COLO668 (cell line): Measurements from ENCODE around the gene KRI1.
A peak's percentile ranks its signal among the peaks of the same experiment; 100 is the strongest.

ENCODE experiments used
- DNase-seq: peaks from one replicate; lab custom pipeline; 2025; ENCODE audit not compliant: unreplicated experiment; lab: John Stamatoyannopoulos, UW

Gene KRI1

DNA sequence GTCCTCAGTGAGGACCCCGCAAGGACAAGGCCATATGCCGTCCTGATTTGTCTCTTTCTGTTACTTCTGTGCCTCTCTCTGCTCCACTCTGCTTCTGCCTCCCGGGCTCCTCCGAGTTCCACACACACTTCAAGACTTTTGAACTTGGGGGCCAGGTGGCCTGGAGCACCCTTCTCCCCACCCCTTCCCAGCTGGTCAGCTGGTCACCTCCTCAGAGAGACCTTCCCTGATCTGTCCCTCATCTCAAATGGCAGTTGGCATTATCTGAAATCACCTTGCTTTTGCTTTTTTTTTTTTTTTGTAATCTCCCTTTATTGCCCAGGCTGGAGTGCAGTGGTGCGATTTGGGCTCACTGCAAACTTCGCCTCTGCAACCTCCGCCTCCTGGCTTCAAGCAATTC is 46.4 kb downstream of the KRI1 start:
- DNase-seq: no peak

DNA sequence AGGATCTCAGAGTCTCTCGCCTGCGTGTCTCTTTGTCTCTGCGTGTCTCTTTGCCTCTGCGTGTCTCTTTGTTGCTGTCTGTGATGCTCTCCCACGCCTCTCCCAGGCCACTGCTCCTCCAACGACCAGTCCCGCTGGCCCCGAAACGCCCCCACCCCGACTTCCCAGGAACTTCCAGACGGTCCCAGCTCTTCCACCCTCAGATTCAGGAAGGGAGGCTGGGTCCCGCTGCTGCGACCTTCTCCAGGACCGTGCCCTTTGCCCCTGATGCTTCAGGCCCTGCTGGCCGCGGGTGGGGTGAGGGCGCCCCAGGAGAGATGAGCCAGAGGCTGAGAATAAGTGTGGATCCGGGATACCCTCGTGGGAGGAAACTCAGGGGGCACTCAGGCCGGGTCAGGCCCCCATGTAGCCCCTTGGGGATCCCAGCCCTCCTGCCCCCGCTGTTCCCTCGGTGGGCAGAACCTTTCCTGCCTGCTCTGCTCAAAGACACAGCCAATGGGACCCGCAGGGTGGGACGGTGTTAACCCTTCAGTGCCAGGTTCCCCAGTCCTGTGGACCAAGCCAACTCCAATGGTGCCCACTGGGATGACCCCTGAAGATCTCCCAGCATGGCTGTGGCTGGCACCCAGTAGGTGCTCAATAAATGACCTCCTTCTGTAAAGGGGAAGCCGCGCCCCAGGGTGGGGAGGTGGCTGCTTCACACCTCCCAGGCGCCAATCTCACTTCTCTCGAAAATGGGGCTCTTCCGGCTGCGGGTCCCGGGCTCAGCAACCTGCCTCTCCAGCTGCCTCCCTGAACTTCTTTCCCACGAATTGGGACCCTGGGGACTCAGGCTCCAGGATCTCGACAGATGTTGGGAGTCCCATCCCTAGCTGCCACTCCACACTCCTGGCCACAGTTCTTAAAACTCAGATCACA is 47.1 kb downstream of the KRI1 start:
- DNase-seq: no peak

DNA sequence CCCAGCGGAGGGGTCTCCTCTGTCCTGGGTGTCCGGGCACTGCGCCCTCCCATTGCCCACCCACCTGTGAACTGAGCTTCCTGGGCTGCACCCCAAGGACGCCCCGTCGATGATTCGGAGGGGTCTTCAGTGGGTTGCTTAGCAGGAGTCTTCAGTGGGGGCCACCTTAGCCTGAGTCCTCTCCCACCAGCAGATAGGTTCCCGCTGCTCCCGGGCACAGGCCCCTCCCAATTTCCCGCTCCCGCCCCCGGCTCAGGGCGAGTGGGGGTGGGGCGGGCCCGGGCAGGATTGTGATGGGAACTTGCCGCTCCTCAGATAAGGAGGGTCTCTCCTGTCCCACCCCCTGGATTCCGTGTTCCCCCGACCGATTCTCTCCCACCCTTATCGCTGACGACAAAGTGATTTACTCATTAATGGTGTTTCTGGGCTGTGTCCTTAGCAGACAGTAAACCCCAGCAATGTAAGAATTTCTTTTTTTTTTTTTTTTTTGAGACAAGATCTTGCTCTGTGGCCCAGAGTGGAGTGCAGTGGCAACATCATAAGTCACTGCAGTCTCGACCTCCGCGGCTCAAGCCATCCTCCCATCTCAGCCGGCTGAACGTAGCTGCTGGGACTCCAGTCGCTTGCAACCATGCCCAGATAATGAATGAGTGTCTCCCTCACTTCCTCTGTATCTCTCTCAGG is 47.9 kb downstream of the KRI1 start:
- DNase-seq: no peak

DNA sequence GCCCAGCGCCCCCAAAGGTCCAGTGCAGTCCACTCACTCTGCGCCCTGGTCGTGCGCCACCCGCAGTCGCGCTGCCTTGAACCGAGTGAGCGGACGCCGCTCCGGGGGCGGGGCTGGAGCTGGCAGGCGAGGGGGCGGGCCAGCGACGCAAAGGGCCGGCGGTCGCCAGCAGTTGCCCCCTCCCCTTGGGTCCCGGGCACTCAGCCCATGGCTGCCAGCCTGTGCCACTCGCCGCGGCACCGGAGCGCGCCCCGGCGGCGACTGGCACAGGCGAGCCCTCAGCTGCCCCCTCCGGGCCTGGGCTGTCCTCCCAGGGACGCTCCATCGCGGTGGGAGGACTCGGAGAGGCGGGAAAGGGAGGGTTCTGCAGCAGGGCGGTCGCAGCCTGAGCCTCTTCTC is 48.5 kb downstream of the KRI1 start, which contains the start of gene S1PR5:
S1PR5 (minus strand) TSS at position 87 of the 399 bp plus-strand sequence. CDS start 2,436 bp downstream, outside the sequence.
- no peak for DNase-seq

DNA sequence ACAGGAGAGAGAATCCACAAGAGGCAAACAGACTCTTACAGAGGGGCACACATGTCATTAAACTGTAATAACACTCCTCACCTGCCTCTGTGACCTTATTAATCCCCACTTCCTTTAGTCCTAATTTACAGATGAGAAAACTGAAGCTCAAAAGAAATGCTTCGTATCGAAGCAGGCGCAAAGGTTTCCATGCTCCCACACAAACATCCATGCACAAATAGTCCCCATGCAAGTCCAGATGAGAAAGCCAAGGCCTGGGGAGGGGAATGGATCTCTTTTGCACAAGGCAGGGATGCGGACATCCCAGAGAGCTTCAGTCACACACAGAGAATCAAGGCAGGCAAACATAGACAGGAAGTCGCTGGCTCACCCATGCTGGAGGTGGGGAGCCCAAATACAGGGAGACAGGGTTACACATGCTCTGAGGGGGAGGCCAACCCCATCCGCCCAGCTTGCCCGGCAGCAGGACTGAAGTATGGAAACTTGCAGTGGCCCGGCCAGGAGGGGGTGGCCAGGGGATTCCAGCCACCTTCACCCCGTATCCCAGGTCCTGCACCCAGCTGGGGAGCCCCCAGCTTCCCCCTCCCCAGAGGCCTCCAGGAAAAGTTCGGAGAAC is 49.0 kb downstream of the KRI1 start:
- no peak for DNase-seq

DNA sequence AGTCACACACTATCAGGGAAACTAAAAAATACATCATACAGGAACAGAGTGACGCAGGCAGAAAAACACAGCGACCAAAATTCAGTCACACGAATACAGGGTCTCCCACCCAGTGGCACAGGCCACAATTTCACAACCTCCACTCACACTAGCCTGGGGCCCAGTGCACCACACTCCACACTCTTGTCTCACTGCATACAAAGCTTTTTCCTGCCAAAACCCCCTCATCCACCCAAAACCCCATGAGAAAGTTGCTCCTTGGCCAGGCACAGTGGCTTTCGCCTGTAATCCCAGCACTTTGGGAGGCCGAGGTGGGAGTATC is 49.8 kb downstream of the KRI1 start:
- no peak for DNase-seq

DNA sequence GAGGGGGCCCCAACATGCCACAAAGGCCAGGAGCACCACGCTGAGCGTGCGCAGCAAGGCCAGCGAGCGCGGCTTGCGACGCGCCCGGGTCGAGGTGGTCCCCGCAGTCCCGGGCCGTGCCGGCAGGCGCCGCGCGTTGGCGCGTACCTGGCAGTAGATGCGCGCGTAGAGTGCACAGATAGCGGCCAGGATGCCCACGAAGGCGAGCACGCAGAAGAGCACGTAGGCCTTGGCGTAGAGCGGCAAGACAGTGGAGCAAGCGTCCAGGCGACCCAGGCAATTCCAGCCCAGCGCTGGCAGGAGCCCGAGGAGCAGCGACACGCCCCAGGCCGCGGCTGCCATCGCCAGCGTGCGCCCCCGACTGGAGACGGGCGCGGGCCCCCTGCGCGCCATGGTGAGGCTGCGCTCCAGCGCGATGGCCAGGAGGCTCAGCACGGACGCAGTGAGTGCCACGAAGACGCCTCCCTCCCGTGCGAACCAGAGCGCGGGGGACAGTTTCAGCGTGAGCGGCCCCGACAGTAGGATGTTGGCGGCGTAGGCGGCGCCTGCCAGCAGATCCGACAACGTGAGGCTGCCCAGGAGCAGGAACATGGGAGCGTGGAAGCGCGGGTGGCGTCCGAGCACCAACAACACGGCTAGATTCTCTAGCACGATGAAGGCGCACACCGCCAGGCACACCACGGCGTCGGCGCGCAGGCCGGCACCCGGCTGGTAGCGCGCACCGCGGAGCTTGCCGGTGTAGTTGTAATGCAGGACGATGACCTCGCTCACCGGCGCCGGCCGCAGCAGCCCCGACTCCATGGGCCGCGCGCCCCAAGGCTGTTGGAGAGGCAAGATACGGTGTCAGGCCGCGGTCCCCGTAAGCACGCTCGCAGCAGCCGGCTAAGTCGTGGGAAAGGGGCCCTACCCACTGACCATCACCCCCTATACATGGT is 51.3 kb downstream of the KRI1 start:
- peak; percentile 25 for DNase-seq

DNA sequence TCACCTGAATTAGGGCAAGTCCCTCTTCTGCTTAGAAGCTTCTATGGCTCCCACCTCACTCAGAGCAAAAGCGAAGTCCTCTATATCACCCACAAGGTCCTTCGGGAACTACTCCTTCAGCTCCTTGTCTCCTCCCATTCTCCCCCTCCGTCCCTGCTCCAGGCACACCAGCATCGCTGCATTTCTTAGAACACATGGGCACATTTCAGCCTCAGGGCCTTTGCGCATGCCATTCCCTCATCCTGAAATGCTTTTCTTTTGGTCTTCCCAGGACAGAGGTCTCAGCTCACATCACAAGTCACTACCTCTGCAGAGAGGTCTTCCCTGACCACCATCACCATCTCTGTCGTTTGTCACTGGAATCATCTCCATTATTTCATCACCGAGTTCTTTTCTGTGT is 52.6 kb downstream of the KRI1 start:
- no peak for DNase-seq

DNA sequence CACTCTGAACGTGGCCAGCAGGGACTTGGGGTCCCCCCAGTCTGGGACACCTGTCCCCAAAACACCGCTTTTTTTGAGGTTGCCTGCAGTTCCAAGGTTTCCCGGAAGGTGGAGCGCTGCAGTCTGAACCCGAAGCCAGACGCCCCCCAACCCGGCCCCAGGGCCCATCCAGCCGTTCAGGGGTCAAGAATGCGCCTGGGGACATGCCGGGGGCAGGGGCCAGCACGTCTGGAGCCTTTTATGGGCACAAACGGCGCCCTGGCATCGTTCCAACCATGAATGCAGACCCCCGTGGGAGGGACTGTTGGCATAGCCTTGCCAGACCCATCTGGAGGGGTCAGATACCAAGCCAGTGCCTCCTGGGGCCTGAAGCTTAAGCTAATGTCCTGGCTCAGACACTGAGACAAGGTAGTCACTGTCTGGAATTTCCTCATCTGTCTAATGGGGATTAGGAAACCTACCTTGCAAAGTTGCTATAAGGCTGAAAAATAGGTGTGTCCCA is 55.5 kb downstream of the KRI1 start:
- peak; percentile 13 for DNase-seq

DNA sequence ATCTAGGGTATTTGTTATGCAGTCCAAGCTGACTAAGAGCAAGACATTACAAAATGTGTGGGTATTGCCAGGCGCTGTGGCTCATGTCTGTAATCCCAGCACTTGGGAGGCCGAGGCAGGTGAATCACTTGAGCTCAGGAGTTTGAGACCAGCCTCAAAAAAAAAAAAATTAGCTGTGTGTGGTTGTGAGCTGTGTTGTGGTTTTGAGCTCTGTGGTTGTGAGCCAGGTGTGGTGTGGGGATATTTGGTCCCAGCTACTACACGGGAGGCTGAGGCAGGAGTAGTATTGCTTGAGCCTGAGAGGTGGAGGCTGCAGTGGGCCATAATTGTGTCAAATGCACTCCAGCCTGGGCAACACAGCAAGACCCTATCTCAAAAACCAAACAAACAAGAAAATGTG is 57.1 kb downstream of the KRI1 start:
- DNase-seq: no peak

DNA sequence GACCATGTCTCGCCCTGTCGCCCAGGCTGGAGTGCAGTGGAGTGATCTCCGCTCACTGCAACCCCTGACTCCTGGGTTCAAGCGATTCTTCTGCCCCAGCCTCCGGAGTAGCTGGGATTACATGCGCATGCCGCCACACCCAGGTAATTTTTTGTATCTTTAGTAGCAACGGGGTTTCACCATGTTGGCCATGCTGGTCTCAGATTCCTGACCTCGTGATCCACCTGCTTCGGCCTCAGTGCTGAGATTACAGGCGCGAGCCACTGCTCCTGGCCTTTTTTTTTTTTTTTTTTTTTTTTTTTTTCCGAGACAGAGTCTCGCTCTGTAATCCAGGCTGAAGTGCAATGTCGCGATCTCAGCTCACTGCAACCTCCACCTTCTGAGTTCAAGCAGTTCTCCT is 57.8 kb downstream of the KRI1 start:
- DNase-seq: no peak

DNA sequence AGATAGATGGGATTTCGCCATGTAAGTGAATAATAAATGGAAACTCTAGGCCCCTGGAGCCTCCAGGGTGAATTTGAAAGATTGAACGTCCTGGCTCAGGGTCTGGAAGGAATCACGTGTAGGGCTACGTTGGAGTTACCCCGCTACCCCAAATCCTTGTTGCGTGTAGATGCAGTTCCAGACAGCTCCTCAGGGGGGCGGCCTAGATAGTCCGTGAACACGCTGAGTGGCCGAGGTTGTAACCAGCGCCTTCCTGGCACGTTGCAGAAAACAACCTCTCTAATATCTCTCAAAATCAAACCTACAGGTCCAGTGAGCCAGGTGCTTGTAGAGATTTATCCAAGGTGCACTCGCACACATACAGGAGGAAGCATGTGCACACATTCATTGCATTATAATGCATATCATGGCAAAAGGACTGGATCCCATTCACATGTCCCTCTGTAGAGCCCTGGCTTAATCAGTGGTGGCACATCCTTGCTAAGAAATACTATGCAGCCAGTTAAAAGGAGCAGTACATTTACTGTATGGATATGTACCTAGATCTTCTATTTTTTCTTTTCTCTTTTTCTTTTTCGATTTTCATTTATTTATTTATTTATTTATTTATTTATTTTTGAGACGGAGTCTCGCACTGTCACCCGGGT is 60.1 kb downstream of the KRI1 start:
- DNase-seq: peak; percentile 74
